DND-41 (cell line): Measurements from ENCODE around the gene NTSR2.

Experiments
- EZH2 ChIP-seq: IDR thresholded peaks from 3 replicates; pipeline ENCODE4 v1.6.1; 2012; ENCODE audit warnings: borderline replicate concordance, low read depth, mild to moderate bottlenecking, moderate library complexity, low read length, inconsistent platforms; ENCODE audit not compliant: severe bottlenecking
- TF ChIP-seq, protein P1 (sequence below): IDR thresholded peaks from 2 replicates; pipeline ENCODE4 v1.5.1; 2012; ENCODE audit warnings: borderline replicate concordance, low read length, moderate library complexity, mild to moderate bottlenecking; ENCODE audit not compliant: poor library complexity, severe bottlenecking; ENCODE audit errors: extremely low read depth

GRCh38 chr2:11613297-11613696 lies 56.7 kb downstream of the NTSR2 start:
- TF ChIP-seq, protein P1, sequence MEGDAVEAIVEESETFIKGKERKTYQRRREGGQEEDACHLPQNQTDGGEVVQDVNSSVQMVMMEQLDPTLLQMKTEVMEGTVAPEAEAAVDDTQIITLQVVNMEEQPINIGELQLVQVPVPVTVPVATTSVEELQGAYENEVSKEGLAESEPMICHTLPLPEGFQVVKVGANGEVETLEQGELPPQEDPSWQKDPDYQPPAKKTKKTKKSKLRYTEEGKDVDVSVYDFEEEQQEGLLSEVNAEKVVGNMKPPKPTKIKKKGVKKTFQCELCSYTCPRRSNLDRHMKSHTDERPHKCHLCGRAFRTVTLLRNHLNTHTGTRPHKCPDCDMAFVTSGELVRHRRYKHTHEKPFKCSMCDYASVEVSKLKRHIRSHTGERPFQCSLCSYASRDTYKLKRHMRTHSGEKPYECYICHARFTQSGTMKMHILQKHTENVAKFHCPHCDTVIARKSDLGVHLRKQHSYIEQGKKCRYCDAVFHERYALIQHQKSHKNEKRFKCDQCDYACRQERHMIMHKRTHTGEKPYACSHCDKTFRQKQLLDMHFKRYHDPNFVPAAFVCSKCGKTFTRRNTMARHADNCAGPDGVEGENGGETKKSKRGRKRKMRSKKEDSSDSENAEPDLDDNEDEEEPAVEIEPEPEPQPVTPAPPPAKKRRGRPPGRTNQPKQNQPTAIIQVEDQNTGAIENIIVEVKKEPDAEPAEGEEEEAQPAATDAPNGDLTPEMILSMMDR, result no peak
- no peak for TF ChIP-seq EZH2
